ENCODE results near the gene PACRG.

The PACRG gene

DNA sequence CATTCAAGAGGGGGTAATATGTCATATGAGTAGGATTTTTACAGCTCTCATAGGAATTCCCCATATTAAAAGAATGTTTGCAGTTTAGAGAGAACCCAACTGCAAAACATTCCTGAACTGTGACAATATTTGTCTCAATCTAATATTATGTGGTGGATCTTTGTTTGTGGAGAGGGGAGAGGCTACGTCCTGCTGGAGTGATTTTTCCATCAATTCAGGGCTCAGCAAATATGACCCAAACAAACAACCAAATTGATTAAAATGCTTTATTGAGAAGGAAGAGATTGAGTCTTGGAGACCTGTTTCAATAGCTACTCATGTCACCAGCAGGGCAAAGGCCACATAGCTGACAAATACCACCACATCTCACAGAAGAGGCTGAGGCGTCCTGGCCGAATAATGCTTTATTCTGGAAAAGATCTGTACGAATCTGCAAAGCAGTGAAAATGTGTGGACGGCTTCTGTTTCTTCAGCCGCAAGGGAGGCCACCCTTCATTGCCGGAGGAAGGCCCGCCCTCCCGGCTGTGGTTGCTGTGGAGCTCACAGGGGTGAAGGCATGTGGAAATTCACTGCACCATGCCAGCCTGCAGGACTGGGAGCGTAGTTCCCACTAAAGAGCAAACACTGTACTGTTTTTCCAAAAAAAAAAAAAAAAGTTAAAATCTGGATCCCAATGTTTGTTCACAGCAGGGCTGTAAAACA is 597.1 kb downstream of the PACRG start:
- no peak for DNase-seq

DNA sequence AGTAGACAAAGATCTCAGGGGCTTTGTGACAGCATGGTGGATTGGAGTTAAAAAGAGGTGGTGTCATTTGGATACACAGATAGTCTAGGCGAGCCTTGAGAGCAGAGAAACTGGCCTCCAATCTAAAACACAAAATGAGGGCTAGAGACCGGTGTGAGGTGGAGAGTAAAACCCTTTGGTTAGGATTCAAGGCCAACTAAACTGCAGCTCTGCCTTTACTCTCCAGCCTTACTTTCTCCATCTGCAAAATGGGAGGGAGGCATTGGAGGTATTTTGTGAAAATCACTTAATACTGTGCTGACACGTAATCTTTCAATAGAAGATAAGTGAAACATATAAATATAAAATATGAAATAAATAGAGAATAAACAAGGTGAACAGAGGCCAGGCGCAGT is 597.6 kb downstream of the PACRG start:
- no peak for DNase-seq

DNA sequence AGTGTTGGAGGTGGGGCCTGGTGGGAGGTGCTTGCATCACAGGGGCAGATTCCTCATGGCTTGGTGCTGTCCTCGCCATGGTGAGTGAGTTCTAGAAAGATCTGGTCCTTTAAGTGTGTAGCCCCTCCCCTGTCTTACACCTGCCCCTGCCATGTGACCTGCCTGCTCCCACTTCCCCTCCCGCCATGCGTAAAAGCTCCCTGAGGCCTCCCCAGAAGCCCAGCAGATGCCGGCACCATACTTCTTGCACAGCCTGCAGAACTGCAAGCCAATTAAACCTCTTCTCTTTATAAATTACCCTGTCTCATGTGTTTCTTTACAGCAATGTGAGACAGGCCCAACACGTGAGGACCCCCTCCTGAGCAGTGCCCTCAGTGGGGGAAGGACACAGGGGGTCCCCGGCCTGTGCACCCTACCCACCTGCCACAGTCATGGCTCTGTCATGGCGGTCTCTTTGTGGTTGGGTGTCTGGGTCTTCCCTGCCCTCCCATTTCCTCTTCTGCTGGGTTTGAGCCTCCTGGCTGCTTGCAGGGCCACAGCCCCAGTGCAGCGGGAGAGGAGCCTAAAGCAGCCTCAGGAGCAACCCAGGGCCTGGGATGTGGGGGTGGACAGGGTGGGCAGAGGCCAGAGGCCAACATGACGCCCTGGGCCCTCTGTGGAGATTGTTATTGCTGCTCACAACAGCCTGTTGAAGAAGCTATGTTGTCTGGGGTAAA is 599.5 kb downstream of the PACRG start:
- no peak for DNase-seq

GRCh38 chr6:163327921-163328320 is 600.1 kb downstream of the PACRG start:
- DNase-seq: no peak

DNA sequence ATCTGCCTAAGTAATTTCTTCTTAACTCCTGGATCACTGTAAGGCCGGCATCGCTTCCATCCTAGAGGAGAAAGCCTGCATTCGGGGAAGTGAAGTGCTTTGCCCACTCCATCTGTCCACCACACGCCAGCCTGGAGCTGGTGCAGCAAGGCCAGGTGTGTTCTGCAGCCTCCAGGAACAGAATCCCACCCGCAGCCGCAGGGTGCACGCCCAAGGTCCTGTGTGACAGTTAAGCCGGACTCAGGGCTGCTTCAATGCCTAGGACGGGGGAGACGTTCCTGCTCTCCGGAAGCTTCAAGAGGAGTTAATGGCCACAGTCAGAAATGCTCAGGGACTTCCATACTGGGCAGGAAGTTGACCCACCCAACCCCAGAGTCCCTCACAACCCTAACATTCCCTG is 600.6 kb downstream of the PACRG start:
- no peak for DNase-seq

DNA sequence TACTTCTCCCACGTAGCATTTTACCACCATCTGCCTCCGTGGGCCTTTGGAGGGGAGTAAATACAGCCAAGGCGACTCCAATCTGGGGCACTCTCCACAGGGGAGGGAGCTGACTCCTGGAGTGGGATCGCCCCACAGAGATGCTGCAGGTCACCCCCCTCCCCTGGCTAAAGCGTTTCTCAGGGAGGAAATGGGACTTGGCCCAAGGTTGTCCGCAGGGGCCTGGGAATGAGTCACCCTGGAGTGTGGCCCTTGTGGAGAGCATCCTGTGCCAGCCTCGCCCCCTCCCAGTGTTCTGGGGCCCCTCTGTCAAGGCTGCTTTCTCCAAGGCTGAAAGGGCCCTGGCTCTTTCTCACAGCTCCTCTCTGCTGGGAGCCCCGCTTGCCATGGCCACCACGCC is 602.2 kb downstream of the PACRG start:
- no peak for DNase-seq

DNA sequence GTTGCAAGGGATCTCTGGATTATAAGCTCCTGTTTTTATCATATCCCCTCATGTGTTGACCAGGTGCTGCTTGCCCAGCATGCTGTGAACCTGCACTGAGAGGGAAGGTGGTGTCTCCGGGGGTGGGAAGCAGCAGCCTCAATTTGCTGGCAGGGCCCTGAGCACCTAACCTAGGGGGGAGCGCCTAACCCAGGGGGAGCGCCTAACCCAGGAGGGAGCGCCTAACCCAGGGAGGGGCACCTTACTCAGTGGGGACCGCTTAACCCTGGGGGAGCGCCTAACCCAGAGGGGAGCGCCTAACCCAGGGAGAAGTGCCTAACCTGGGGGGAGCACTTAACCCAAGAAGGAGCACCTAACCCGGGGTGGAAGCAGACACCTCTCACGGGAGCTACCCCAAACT is 603.5 kb downstream of the PACRG start:
- DNase-seq: no peak

DNA sequence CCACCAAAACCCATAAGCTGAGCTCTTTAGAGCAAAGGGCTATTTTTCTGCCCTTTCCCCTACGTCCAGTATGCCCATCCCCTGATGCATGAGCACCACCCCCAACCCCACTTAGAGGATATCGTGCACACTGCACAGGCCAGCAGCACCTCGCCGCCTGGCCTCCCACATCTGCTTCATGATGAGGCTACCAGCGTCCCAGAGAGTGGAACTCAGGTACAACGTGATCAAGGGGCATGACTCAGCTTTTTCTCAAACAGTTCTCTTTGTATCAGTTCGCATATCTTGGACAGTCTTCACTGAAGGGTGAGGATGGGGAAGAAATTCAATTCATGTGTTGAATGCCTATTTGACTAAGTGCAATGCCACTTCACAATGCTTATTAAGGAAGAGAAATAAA is 604.8 kb downstream of the PACRG start:
- DNase-seq: no peak

DNA sequence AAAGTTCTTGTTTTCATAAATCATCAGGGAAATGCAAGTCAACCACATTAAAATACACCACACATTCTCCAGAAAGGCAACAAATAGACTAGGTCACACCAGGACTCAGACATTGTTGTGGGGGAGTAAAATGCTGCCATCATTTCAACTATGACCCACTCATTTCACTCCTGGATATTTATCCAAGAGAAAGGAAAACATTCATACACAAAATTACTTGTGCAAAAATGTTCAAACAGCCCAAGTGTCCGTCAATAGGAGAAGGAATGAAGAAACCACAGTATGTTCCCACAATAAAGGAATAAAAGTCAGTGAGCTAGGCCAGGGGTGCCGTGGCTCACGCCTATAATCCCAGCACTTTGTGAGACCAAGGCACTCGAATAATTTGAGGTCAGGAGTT is 605.3 kb downstream of the PACRG start:
- no peak for DNase-seq

DNA sequence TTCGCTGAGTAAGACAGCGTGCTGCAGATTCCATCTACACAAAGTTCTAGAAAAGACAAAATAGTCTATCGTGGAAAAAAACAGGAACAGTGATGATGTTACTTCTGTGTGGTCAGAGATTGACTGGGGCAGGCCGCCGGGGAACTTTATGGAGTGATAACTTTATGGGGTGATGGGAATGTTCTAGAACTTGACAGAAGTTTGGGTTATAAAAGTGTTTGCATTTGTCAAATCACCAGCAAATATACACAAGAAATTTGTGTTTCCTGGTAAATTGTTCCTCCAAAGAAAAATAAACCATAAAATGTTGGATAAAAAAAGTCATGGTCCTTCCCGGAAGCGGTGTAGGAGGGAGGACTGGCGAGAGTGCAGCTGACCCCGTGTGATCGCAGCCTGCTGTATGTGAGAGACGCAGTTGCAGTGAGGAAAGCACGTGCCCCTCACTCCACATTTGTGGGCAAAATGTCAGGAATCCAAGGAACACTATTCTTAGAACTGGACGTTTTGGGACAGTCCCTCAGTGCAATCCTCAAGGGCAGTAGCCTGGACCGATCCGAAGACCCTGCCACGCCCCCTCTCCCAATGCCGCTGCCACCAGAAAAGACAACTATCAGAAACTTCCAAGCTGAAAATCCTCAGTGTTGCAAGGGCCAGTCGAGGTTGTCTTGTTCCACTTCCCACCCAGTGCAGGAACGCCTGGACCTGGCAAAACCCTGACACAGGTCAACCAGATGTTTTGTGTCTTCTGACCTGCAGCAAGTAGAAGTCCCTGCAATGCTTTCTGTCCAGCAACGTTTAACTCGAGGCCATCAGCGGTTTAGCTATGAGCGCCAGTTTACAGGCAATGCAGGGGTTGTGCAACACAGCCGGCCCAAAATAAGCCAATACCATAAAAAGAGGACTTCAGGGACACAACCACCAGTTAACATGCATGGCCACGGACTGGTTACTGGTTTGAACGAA is 606.2 kb downstream of the PACRG start:
- DNase-seq: no peak

GRCh38 chr6:163335056-163335455 is 607.3 kb downstream of the PACRG start:
- DNase-seq: no peak

- DNase-seq: no peak
These were observed 608.1 kb downstream of the PACRG start for GRCh38 chr6:163335671-163336545.

- DNase-seq: no peak
These were observed 609.2 kb downstream of the PACRG start for GRCh38 chr6:163336961-163337360.

GRCh38 chr6:163337958-163338357 is 610.2 kb downstream of the PACRG start:
- no peak for DNase-seq

- no peak for DNase-seq
These were observed 611.1 kb downstream of the PACRG start for GRCh38 chr6:163338671-163339405.

- no peak for DNase-seq
These were observed 611.7 kb downstream of the PACRG start for GRCh38 chr6:163339466-163339865.

DNA sequence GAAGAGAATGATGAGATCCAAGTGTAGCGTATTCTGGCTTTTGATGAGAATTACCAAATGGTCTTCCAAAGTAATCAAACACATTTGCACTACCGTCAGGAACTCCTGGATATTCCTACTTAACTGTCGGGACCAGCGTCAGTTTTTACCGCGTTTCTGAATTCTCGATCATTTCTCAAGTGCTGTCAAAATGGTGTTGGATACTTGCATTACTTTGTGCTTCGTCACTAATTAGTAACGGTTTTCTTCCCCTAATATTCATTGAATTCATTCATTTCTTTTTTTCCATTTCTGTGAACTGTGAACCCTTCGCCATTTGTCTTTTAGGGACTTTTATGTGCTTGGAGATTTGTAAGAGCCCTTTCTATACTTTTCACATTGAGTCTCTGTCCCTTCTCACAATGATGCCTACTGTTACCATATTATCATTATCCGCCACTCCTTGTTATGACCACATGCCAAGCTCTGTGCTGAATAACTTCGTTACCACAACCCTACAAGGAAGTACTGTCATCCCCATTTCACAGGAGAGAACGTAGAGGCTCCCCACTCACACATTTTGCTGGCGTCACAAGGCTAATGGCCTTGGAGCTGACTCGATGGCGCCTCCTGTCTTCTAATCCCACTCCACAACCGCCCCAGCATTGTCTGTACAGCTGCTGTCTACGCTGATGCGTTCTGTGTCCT is 612.6 kb downstream of the PACRG start:
- no peak for DNase-seq

DNA sequence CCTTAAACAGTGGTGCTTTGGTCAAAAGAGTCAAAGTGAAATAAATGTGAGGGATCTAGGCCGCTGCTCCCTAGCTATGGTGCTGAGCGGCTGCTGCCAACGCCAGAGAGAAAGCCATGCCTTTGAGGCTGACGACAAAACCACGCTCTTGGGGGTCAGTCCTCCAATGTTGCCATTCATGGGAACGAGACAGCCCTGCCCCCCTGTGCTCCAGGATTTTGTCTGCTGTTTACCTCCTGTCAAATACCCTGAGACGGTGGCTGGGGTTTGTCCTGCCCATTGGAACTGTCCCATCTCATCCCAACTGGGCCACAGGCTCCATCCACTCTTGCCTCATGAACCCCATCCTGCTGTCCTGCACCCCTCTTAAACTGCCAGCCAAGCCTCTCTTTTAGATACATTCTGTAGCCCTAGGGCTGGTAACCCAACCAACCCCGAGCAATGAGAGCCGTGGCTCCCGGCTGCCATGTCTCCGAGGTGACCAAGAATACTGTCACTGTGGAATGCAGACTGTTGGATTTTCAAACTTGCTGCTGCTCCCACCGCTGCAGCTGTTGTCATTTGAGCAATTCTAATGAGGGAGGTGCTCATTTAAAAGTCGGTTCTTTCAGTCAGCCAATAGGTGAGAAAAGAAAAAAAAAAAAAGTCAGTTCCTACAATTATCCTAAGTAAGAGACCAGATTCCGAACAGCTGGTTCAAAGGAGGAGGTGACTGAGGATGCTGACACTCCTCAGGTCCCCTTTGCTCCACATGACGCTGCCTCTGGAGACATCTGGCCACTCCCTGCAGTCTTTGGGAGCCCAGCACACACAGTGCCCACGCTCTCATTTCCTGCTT is 613.7 kb downstream of the PACRG start:
- DNase-seq: no peak

DNA sequence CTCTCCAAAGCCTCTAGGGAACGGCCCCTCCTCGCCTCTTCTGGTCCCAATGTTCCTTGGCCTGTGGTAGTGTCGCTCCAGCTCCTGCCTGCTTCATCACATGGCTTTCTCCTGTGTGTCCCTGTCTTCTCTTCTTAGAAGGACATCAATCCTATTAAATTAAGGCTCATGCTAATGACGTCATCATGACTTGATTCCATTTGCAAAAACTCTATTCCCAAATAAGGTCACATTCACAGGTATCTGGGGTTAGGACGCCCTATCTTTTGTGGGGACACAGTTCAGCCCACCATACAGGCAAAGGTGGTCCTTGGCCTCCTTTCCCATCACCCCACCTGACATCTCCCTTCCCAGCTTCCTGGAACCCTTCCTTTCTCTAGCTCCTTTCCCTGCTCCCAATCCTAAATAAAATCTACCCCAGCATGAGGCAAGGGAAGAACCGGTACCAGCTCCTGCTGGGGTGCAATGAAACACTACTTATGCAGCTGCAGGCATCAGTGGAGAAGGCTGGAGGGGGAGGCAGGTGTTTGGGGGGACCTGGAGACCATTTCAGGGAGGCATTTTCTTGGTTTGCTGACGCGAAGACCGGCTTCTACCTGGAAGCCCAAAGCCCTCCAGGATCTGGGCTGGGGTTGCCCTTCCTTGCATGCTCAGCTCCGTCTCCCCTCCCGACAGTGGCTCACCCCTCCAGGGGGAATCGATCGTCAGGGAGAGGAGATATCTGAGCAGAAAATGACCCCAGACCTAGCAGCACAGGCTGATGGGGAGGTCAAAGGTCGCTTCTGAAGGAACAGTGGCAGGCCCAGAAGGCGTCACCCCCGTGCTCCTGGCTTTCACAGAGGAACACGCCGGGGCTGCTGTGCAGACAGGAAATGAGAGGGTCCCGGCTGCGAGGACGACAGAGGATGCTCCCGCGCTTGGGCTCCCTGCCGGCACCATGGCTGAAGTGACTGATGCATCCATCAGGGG is 615.1 kb downstream of the PACRG start:
- no peak for DNase-seq
